ENCODE results near the gene YIPF5. TPM values are rescaled to one million over a fixed set of nuclear protein-coding genes. Genes with fewer than 3 reads are reported as not detected.

YIPF5 gene
- total RNA-seq, 1 donor from 2014 or later, result 31.0 TPM

DNA sequence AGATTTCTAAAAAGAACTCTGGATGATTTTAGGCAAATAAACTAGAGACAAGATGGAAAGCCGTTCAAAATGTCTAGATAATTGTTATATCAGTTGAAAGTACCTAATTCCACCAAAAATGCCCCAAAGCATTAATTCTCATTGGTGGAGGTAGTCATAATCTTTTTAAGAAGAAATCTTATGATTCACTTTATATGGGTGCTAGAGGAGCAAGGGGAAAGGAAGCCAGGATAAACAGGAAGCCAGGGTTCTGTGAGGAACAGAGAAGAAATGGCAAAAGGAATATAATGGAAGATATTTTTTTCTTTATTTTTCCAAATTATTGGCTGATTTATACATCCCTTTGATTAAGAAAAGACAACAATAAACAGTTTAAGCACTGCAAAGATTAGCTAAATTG lies 7.8 kb downstream of the YIPF5 start:
- H3K36me3 ChIP-seq, result peaks cover 47 to 75% of the 10 kb centered on the region in 2 donors
- H3K4me3 ChIP-seq, result no peak overlapping the region

DNA sequence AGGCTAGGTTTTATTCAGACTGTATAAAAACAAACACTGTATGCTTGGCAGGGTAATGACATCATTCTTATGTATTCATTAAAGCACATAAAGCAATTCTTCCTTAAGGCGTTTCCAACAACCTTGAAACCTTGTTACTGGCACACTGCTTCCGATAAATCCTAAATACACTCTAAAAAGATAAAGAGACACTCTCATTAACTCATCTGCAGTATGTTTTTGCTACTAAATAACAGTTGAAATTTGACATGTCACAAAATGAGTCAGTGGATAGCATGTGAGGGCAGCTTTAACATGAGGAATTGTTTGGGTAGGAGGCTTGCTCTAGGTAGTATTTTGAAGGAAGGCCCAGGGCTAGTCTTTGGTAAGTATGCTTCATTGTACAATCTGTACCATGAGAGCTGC lies 13.7 kb downstream of the YIPF5 start:
- TF ChIP-seq, protein P1, sequence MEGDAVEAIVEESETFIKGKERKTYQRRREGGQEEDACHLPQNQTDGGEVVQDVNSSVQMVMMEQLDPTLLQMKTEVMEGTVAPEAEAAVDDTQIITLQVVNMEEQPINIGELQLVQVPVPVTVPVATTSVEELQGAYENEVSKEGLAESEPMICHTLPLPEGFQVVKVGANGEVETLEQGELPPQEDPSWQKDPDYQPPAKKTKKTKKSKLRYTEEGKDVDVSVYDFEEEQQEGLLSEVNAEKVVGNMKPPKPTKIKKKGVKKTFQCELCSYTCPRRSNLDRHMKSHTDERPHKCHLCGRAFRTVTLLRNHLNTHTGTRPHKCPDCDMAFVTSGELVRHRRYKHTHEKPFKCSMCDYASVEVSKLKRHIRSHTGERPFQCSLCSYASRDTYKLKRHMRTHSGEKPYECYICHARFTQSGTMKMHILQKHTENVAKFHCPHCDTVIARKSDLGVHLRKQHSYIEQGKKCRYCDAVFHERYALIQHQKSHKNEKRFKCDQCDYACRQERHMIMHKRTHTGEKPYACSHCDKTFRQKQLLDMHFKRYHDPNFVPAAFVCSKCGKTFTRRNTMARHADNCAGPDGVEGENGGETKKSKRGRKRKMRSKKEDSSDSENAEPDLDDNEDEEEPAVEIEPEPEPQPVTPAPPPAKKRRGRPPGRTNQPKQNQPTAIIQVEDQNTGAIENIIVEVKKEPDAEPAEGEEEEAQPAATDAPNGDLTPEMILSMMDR (IDR thresholded peaks at IDR 0.05), result no peak
- Histone ChIP-seq H3K36me3 (peaks cover 17 to 32% of the 10 kb centered on the region in 2 donors), H3K4me3 (no peak overlapping the region), H3K27me3 (no peaks in the 10 kb centered on the region), H3K9me3 (no peaks in the 10 kb centered on the region), H3K4me1 (no peaks in the 10 kb centered on the region), H3K27ac (no peak overlapping the region)
- intact Hi-C loops (cut with DNase I), result no loop called here
- DNase-seq (ENCODE audit: low spot score in 2 of 2), result no peak

More for the DNA sequence above, 7.8 kb downstream of the YIPF5 start:
- Histone ChIP-seq H3K4me1 (peaks cover 0 to under 1% of the 10 kb centered on the region in 2 donors), H3K27me3 (no peaks in the 10 kb centered on the region), H3K27ac (no peak overlapping the region), H3K9me3 (no peaks in the 10 kb centered on the region)
- TF ChIP-seq, protein P1 (IDR thresholded peaks at IDR 0.05), result no peak
- intact Hi-C loops (cut with DNase I), result no loop called here
- no peak for DNase-seq (ENCODE audit: low spot score in 2 of 2)

DNA sequence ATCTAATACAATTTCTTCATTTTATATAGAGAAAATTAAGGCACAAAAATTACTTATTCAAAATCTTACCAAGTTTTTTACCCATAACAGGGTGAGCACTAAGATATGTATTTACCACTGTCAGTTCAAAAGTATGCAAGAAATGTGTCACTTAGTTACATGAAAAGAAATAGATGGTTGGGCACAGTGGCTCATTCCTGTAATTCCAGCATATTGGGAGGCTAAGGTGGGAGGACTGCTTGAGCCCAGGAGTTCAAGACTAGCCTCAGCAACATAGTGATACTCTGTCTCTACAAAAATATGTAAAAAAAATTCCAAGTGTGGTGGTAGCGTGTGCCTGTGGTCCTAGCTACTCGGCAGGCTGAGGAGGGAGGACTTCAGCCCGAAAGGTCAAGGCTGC lies 19.4 kb downstream of the YIPF5 start:
- intact Hi-C loops (cut with DNase I), result no loop called here
- DNase-seq (ENCODE audit: low spot score in 2 of 2), result no peak
- H3K36me3 ChIP-seq, result no peaks in the 10 kb centered on the region
- no peak overlapping the region for H3K4me3 ChIP-seq
- no peak overlapping the region for H3K27ac ChIP-seq
- no peaks in the 10 kb centered on the region for H3K27me3 ChIP-seq
- TF ChIP-seq, protein P1 (IDR thresholded peaks at IDR 0.05), result no peak
- H3K9me3 ChIP-seq, result no peaks in the 10 kb centered on the region
- no peaks in the 10 kb centered on the region for H3K4me1 ChIP-seq

DNA sequence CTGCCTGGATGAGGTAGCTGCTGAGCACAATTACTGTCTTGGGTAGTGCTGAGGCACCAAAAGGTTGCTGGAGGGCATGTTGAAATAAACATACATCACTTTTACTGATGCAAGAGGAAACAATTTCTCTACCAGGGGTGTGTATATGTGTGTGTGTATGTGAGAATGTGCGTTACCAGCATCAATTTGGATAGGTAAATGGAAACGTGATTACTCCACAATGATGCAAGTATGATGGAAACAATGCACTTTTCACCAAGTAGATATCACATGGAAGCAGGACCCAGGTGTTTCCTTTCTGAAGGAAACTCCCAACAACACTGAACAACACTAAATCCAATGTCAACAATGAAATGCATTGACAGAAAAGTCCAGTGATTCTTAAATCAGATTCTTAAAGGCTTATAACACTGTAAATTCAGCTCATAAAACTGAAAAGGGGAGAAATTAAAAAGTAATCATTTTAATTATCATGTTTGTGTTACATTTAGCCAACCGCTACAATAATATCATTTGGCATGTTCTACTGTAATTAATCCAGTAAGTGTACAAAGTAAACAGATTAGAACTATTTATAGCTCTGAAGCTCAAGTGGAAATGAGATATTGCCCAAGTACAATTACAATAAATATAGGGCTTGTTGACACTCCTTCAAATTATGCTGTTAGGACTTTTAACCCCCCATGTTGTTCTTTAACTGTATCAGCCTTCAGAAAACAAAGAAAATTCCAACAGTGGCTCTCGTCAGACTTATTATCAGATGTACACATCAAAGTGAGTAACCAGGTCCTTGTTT lies 25.3 kb downstream of the YIPF5 start:
- Histone ChIP-seq H3K9me3 (no peaks in the 10 kb centered on the region), H3K27ac (no peak overlapping the region), H3K36me3 (no peaks in the 10 kb centered on the region), H3K4me1 (no peaks in the 10 kb centered on the region), H3K4me3 (no peak overlapping the region), H3K27me3 (no peaks in the 10 kb centered on the region)
- intact Hi-C loops (cut with DNase I), result no loop called here
- no peak for DNase-seq (ENCODE audit: low spot score in 2 of 2)
- TF ChIP-seq, protein P1 (IDR thresholded peaks at IDR 0.05), result no peak

DNA sequence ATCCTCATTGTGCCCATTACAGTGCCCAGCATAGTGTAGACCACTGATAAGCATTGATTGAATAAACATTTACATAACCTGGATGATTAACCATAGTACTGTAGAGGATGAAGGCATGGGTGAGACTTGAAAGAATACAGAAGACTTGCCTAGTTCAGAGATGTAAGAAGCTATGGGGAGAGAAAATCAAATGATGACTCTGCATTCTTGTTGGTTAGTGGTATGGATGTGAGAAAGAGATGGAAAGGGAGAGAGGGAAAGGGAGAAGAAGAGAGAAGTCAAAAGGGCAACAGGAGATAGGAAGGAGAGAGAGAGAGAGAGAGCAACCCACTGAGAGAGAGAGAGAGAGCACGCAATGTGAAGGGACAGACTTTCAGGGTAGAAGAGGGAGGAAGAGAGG lies 26.8 kb downstream of the YIPF5 start:
- no peak overlapping the region for H3K4me3 ChIP-seq
- H3K36me3 ChIP-seq, result no peaks in the 10 kb centered on the region
- intact Hi-C loops (cut with DNase I), result no loop called here
- H3K4me1 ChIP-seq, result no peaks in the 10 kb centered on the region
- H3K27ac ChIP-seq, result no peak overlapping the region
- TF ChIP-seq, protein P1 (IDR thresholded peaks at IDR 0.05), result no peak
- no peaks in the 10 kb centered on the region for H3K27me3 ChIP-seq
- H3K9me3 ChIP-seq, result no peaks in the 10 kb centered on the region
- no peak for DNase-seq (ENCODE audit: low spot score in 2 of 2)

All from ascending aorta (tissue), 2 donors.